ENCODE results near the gene SPSB2.

DNA sequence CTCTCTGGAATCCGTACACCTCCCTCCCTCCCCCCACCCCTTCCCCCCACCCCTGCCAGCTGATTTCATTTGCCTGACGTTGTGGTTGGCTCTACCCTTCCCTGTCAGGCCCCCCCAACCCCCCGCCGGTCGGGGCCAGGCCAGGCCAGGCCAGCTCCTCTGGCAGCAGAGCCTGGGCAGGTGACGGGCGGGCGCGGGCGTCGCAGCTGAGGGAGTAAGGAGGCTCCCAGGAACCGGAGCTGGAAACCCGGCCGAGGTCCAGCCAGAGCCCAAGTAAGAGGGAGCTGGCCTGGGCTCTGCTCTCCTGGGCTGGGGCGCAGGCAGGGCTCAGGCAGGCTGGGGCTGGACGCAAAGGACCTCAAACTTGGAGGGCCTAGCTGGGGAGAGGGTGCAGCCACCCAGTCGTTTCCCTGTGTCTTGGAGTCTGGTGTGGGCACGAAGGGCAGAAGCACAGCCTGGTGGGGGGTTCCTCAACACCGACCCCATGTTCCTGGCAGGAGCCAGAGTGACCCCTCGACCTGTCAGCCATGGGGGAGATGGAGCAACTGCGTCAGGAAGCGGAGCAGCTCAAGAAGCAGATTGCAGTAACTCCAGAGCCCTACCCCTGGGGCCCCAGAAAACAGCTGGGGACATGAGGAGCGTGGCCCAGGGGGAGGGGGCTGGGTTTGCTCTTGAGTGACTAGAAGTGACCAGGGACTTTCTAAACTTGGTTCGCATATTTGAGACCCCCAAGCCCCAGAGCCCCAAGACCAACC is 32.2 kb downstream of the SPSB2 start, which contains the start of gene GNB3:
- TF ChIP-seq CTCF (IDR thresholded peaks at IDR 0.05) (no peak), POLR2A (IDR thresholded peaks at IDR 0.05) (no peak)

Measured in esophagus squamous epithelium (tissue), 4 donors.